Hematopoietic multipotent progenitor cell treated with erythropoietin and hydrocortisone succinate and interleukin-3 and kit ligand, for 17 days (in vitro differentiated cells): Measurements from ENCODE around the gene RPH3AL.

Experiments used
- DNase-seq: peaks from one replicate; pipeline ENCODE4 v3.0.0-alpha.2; 2015; ENCODE audit warnings: low spot score

Gene RPH3AL

GRCh38 chr17:353213-353837, 718 bp upstream of the RPH3AL start:
- no peak for DNase-seq

GRCh38 chr17:351875-352420, 659 bp downstream of the RPH3AL start:
- no peak for DNase-seq

- no peak for DNase-seq
Measured at GRCh38 chr17:351449-351738, 1.2 kb downstream of the RPH3AL start.

DNA sequence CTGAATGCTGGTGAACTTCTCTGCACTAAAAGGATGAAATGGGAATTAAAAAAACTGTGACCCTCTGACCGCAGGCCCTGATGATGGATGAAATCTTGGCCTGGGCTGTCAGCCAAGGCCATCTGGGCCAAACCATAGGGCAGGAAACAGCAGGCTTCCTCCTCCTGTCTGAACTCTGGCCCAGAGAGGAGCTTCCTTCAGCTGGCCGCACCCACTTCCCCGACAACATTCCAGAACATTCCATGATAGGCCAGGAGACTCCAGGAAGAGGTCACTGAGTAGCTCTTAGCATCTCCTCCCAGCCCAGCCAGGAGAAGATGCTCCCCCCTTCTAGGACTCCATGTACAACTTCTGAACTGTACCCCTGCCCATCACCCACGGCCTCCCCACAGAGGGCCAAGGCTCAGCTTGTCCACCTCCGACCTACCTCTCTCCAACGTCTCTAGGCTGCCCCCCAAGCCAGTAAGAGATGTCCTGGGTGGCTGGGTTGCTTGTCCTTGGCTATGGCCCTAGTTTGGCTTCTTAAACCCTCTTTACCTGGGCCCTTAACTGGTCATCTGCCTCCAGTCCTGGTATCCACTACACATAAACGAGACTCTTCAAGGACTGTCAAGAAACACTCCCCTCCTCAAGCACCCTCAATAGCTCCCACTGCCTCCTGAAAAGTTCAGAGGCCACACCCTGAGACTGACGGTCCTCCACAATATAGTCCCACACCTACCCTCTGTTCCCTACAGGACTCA, 1.7 kb downstream of the RPH3AL start:
- no peak for DNase-seq

DNA sequence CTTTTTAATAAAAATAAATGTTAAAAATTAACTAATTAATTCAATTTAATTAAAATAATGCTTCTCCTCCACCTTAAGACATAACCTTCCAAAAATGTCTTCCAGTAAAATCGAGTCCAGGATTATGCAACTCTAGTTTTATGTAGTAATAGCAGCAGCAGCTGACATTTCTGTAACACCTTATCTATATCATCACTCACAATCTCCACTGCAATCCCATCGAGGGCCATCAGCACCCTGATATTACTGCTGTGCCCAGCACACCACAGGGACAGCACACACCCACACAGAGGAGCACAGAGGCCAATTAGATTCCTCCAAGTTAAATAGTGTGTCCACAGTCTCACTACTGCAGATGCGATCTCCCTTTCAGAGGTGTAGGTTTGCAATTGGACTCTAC, 2.9 kb downstream of the RPH3AL start:
- no peak for DNase-seq

DNA sequence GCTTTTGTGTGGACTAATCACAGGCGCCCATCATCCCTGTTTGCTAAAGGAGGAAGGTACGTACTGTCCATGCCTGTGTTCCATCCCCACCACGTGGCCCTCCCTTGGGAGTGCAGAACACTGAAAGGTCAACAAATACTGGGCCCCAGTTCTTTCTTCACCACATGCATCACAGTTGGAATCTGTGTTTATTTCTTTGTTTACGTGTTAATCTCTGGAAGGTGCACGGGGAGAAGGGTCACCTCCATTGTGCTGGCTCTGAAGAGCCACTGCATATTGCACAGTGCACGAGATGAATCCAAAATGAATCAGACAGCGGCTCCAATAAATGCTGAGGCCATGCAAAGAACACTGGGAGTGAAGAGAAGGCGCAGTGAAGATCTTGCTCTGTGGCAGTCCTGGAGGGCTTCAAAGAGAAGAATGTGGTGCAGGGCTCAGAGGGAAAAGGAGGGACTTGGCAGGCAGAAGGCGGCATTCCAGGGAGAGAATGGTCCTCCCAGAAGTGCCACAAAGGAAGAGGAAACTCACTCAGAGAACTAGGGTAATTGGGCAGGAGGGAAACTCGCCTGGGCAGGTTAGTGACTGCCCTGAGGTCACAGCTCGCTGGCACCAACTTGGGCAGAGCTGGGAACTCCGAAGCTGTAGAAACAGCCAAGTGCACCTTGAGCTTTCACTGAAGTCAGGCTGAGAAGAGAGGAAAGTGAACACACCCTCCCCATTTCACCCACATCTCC, 3.7 kb downstream of the RPH3AL start:
- no peak for DNase-seq

DNA sequence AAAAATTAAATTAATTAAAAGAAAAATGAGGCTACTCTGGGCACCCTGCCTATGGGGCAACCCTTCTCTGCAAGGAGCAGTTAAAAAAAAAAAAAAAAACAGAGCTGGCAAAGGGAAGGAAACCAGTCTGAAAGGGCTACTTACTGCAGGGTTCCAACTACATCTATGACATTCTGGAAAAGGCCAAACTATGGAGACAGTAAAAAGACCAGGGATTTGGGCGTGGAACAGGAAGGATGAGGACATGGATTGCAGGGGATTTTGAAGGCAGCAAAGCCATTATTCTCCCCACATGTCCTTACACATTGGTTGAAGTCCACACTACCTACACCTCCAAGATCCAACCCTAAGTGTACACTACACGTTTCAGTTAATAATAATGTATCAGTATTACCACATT, 4.6 kb downstream of the RPH3AL start:
- no peak for DNase-seq

DNA sequence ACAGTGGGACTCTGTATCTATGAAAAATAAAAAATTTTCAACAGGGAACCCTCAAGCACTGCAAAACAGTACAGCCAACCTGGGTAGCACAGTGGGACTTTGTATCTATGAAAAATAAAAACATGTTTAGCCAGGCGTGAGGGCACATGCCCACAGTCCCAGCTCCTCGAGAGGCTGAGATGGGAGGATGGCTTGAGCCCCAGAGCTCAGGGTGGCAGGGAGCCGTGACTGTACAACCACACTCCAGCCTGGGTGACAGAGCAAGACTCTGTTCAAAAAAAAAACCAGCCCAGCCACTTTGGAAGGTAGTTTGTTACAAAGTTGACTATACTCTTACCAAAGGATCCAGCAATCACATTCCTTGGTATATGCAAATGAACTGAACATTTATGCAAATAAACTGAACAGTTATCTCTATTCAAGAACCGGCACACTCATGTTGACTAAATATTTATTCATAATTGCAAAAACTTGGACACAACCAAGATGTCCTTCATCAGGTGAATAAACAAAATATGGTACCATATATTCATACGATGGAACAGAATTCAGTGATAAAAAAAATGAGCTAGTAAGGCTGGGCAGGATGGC, 5.2 kb downstream of the RPH3AL start:
- DNase-seq, result no peak

DNA sequence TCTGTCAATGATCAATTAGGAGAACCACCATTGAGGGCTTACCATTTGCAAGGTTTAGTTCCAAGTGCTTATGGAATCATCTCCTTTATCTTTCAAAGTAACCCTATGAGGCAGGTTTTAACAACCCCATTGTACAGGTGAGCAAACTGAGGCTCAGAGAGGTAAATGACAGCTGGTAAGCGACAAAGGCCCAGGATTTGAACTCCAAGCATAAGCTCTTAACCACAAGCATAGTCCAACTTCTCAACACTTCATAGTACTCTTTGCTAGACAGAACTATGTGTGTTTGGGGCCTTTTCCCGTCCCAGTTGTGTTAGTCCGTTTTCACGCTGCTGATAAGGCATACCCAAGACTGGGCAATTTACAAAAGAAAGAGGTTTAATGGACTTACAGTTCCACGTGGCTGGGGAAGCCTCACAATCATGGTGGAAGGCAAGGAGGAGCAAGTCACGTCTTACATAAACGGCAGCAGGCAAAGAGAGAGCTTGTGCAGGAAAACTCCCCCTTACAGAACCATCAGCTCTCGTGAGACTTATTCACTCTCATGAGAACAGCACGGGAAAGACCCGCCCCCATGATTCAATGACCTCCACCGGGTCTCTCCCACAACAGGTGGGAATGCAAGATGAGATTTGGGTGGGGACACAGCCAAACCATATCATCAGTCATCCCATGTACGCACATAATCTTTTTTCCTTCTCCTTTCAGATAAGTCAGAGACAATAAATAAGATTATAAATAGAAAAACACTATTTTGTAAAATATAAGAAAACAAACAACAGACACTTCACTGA, 6.4 kb downstream of the RPH3AL start:
- DNase-seq, result no peak

DNA sequence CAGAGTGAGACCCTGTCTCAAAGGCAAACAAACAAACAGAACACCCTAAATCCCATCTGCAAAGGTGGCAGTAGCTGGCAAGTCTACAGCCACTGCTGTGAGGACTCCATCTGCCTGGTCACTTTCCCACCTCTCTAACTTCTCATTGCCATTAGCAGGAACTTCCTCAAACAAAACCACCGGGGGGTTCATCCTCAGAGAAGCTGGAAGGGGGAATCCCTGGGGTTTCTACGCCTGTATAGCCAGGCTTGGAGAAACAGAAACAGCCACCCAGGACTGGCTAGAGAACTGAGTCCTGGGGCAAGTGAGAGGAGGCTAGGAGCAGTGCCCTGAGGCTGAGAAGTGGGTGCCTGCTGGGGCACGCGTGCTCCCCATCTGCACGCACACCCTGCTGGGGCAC, 7.3 kb downstream of the RPH3AL start:
- DNase-seq, result no peak

DNA sequence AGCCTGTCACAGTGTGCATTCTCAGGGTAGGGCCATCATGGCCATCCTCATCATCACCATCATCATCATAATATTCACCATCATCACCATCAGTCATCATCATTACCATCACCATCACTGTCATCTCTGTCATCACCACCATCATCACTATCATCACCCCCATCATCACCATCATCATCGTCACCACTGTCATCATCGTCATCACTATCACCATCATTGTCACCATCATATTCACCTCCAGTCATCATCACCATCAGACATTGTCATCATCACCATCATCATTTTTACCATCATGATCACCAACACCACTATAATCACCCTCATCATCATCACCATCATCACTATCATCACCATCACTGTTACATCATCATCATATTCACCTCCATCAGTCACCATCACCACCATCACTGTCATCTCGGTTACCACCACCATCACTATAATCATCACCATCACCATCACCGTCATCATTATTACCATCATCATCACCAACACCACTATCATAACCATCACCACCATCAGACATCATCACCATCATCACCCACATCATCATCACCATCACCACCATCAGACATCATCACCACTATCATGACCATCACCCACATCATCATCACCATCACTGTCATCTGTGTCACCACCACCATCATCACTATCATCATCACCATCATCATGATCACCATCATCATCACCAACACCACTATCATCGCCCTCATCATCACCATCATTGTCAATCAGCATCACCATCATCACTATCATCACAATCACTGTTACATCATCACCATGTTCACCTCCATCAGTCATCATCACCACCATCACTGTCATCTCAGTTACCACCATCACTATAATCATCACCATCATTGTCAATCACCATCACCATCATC, 8.5 kb downstream of the RPH3AL start:
- no peak for DNase-seq

GRCh38 chr17:343211-343610, 9.4 kb downstream of the RPH3AL start:
- no peak for DNase-seq

DNA sequence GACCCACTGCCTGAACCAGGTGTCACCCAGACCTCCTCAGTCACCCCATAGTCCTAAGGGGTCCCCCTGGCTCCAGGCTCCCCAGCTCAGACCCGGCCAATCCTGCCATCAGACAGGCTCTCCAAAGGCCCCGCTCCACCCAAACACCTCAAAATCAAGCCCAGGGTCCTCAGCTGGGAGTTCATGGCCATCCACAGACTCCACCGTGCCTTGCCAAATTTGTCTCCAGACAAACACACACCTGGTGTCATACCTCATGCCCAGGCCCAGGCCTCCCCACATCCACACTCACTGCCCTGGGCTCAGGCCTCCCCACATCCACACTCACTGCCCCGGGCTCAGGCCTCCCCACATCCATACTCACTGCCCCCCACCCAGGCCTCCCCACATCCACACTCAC, 12.5 kb downstream of the RPH3AL start:
- DNase-seq, result no peak

DNA sequence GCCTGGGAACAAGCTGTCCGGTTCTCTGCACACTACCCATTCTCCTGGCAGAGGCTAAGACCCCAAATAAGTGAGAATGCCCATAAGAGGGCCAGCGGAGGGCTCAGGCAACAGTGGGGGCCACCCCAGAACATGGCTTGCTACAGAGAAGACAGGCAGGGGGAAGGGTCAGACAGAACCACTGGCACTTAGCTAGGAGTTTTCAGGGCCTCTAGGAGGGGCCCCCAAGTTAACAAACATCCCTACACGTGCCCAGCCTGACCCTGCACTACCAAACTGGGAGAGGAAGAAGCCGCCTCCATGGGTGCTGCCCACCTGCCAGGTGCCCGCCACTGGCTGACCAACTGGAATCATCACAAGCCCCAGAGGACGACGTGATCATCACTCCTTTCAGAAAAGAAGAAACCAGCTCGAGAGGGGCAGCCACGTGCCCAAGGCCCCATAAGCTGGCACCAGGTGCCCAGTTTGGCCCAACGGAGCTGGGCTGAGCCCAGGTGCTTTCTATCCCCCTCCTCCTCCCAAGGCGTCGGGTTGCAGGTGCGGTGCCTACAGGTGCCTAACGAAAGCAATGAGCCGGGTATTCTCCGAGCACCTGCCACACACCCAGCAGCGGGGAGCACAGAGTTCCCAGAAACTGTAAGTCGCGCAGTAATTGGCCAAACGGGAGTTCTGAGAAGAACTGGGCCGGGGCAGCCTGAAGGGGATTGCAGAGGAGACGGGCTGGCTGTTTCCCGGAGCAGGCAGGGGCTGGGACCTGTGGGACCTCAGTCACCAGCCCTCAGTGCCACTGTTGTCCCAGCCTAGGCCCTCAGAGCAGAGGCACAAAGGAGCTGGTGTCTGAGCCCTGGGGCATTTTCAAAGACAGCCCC, 13.2 kb downstream of the RPH3AL start:
- no peak for DNase-seq

DNA sequence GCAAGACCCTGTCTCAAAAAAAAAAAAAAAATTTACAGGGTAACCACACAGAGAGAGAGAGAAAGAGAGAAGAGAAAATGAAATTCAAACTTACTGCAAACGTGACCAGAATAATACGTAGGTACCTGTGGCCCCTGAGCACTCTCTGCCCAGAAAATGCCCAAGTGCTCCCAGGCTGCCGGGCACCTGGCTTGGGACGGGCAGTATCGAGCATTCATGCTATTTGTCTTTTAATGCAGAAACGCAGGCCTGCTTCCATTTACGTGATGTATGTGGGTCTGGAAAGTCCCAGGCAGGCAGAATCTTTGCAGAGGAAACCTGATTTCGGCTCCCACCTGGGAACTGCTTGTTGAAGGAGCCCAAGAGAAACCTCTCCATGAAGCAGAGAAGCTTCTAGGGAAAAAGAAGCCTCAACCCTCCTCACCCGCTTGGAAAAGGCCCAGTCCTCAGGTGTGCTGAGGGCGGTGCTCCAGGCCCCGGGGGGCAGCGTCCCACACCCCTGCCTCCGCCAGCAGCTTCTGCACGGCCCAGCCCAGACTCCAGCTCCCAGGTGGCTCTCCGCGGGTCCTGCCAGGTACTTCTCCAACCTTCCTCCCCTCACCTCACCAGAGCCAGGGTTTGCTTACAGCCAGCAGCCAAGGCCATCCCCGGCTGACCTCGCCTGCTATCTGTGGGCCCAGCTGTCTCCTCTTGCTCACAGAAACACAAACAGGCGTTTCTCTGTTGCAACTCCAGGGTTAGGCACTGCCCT, 14.0 kb downstream of the RPH3AL start:
- no peak for DNase-seq

- no peak for DNase-seq
Measured at GRCh38 chr17:337866-338265, 14.7 kb downstream of the RPH3AL start.

DNA sequence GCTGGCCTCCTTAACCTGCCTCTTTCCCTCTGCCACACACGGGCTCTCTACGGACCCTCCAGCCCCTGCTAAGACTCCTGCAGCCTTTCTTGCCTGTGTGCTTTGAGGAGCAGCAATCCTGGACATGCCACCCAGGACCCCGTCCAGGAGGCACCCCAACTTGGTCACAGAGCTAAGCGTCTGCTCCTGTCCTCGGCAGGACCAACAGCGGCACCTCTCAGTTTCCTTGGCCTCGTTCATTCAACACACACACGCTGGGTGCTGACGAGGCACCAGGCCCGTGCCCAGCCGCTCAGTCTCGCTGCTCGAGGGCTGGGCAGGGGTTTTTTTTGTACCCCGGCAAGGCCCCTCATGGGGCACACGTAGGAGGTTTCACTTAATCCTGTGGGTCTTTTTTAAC, 15.2 kb downstream of the RPH3AL start:
- no peak for DNase-seq

- DNase-seq, result no peak
Measured at GRCh38 chr17:337022-337420, 15.6 kb downstream of the RPH3AL start.
